OCI-LY1 (cell line): ENCODE results near the gene CILP2.
A peak's percentile ranks its signal among the peaks of the same experiment; 100 is the strongest.

Experiments used
- H2AFZ ChIP-seq: fragments of 200-600 bp; sonication (generic), shearing (Covaris generic); 2 replicates; pipeline ENCODE4 v1.6.0; 2014; ENCODE audit warnings: antibody characterized with exemption, mild to moderate bottlenecking, low read length
- H3F3A ChIP-seq: fragments of 200-600 bp; sonication (generic), shearing (Covaris generic); 2 replicates; pipeline ENCODE4 v1.6.0; 2014; ENCODE audit warnings: mild to moderate bottlenecking, antibody characterized with exemption, low read length, moderate library complexity; ENCODE audit not compliant: insufficient read depth
- H3K27ac ChIP-seq: fragments of 200-600 bp; sonication (generic); 2 replicates; pipeline ENCODE4 v1.5.1; 2014; ENCODE audit warnings: low read length, mixed run types, mild to moderate bottlenecking, low read depth; ENCODE audit not compliant: poor library complexity, severe bottlenecking
- H3K27me3 ChIP-seq: fragments of 200-600 bp; sonication (generic); 2 replicates; pipeline ENCODE4 v1.6.0; 2014; ENCODE audit warnings: antibody characterized with exemption, mild to moderate bottlenecking, low read length, moderate library complexity; ENCODE audit not compliant: insufficient read depth
- H3K36me3 ChIP-seq: fragments of 200-600 bp; sonication (generic); 2 replicates; pipeline ENCODE4 v1.6.1; 2014; ENCODE audit warnings: mild to moderate bottlenecking, antibody characterized with exemption, low read length, moderate library complexity, mixed read lengths; ENCODE audit not compliant: insufficient read depth
- H3K4me1 ChIP-seq: fragments of 200-600 bp; sonication (generic); 2 replicates; pipeline ENCODE4 v1.5.1; 2014; ENCODE audit warnings: mild to moderate bottlenecking, low read length, moderate library complexity; ENCODE audit not compliant: insufficient read depth, severe bottlenecking
- H3K4me2 ChIP-seq: fragments of 200-600 bp; sonication (generic), shearing (Covaris generic); 2 replicates; pipeline ENCODE4 v1.6.1; 2014; ENCODE audit warnings: low read length
- H3K4me3 ChIP-seq: fragments of 200-600 bp; sonication (generic); 2 replicates; pipeline ENCODE4 v1.5.1; 2014; ENCODE audit warnings: low read length, low read depth, mild to moderate bottlenecking, mixed read lengths; ENCODE audit not compliant: poor library complexity, severe bottlenecking
- H3K79me2 ChIP-seq: fragments of 200-600 bp; shearing (Covaris generic); 2 replicates; pipeline ENCODE4 v1.6.1; 2016; ENCODE audit warnings: mixed run types, low read length, mixed read lengths; ENCODE audit not compliant: insufficient read depth
- H3K9ac ChIP-seq: fragments of 200-600 bp; sonication (generic), shearing (Covaris generic); 2 replicates; pipeline ENCODE4 v1.6.1; 2014; ENCODE audit warnings: mild to moderate bottlenecking, low read length, mixed read lengths
- H3K9me2 ChIP-seq: fragments of 200-600 bp; sonication (generic), shearing (Covaris generic); 2 replicates; pipeline ENCODE4 v1.6.1; 2014; ENCODE audit warnings: low read depth, mild to moderate bottlenecking, low read length, mixed read lengths
- H3K9me3 ChIP-seq: fragments of 200-600 bp; shearing (Covaris generic); 2 replicates; pipeline ENCODE4 v1.6.1; 2014; ENCODE audit warnings: low read length, mixed read lengths
- H4K20me1 ChIP-seq: fragments of 200-600 bp; sonication (generic), shearing (Covaris generic); 2 replicates; pipeline ENCODE4 v1.6.0; 2016; ENCODE audit warnings: mild to moderate bottlenecking, low read length; ENCODE audit not compliant: insufficient read depth
- EZH2 ChIP-seq: fragments of 200-600 bp; sonication (generic), shearing (Covaris generic); IDR thresholded peaks from 2 replicates; pipeline ENCODE4 v1.8.0; 2017; ENCODE audit warnings: borderline replicate concordance, mixed run types, mild to moderate bottlenecking, antibody characterized with exemption, low read length, moderate library complexity, mixed read lengths
- TF ChIP-seq, protein P1 (sequence below): fragments of 200-600 bp; sonication (generic), shearing (Covaris generic); IDR thresholded peaks from 2 replicates; pipeline ENCODE4 v1.5.1; 2017; ENCODE audit warnings: mild to moderate bottlenecking, antibody characterized with exemption, low read length, moderate library complexity, mixed read lengths

Gene CILP2

DNA sequence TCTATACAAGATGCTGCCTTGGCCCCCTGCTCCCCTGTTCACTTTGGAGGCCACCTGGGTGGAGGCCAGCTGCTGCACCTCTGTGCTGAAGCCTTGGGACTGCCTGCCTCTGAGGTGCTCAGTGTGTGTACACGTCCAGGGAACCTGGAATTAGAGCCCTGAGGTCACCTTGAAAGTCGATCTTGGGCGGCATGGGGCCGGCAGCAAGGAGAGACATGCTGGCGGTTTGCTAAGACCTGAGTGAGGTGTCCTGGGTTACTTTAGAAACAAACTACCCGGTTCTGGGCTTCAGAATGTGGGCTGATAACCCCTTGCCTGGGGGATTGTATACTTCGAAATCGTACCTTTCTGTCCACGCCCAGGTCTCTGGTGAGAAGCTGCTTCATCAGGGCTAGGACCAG, 48.3 kb upstream of the CILP2 start:
- H3K9me2 ChIP-seq, result no peaks in the 10 kb centered on the region
- 0 out of 2 replicates have a peak, but pooled peaks cover 8% of the 10 kb centered on the region for H3F3A ChIP-seq
- H4K20me1 ChIP-seq, result no peaks in the 10 kb centered on the region
- no peak for TF ChIP-seq EZH2
- TF ChIP-seq, protein P1, sequence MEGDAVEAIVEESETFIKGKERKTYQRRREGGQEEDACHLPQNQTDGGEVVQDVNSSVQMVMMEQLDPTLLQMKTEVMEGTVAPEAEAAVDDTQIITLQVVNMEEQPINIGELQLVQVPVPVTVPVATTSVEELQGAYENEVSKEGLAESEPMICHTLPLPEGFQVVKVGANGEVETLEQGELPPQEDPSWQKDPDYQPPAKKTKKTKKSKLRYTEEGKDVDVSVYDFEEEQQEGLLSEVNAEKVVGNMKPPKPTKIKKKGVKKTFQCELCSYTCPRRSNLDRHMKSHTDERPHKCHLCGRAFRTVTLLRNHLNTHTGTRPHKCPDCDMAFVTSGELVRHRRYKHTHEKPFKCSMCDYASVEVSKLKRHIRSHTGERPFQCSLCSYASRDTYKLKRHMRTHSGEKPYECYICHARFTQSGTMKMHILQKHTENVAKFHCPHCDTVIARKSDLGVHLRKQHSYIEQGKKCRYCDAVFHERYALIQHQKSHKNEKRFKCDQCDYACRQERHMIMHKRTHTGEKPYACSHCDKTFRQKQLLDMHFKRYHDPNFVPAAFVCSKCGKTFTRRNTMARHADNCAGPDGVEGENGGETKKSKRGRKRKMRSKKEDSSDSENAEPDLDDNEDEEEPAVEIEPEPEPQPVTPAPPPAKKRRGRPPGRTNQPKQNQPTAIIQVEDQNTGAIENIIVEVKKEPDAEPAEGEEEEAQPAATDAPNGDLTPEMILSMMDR, result no peak
- no peak overlapping the region for H2AFZ ChIP-seq
- peaks cover 6% of the 10 kb centered on the region; the same call in 1 of the 2 replicates for H3K79me2 ChIP-seq
- no peaks in the 10 kb centered on the region for H3K27me3 ChIP-seq
- peak overlapping the region; percentile 98 for H3K27ac ChIP-seq
- H3K36me3 ChIP-seq, result peaks cover 42% of the 10 kb centered on the region
- peak overlapping the region; percentile 26; the same call in 1 of the 2 replicates for H3K9ac ChIP-seq
- H3K9me3 ChIP-seq, result no peaks in the 10 kb centered on the region
- H3K4me1 ChIP-seq, result peaks cover 56% of the 10 kb centered on the region
- H3K4me3 ChIP-seq, result no peak overlapping the region
- H3K4me2 ChIP-seq, result peak overlapping the region; percentile 52; the same call in 1 of the 2 replicates

DNA sequence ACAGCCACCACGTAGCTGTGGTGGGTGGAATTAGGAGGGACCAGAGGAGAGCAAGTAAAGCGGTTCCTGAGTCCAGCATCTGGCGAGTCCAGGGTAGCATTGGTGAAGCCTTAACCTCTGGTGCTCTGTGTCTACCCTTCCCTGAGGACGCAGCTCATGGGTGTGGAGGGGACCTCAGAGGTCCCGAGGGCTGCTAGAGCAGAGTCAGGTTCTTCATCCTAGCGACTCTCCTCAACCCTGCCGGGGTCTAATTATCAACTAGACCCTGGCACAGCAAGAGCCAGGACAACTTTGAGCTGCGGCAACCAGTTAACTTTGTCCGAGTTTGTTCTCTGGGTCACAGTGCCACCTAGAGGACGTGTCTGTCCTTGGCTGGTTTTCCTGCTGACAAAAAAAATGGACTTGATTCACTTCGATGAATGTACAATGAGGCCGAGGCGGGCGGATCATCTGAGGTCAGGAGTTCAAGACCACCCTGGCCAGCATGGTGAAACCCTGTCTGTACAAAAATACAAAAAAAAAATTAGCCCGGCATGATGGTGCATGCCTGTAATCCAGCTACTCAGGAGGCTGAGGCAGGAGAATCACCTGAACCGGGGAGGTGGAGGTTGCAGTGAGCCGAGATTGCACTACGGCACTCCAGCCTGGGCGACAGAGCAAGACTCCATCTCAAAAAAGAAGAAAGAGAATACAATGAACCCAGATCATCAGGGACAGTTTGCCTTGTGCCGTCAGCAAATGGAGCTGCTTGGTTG, 47.7 kb upstream of the CILP2 start:
- Histone ChIP-seq H3K36me3 (peaks cover 46% of the 10 kb centered on the region), H3K27me3 (no peaks in the 10 kb centered on the region), H3K4me3 (no peak overlapping the region), H2AFZ (no peak overlapping the region), H3K79me2 (peaks cover 6% of the 10 kb centered on the region; the same call in 1 of the 2 replicates), H3K9me3 (no peaks in the 10 kb centered on the region), H3K9me2 (no peaks in the 10 kb centered on the region), H3K4me2 (peak overlapping the region; percentile 52), H3K9ac (peak overlapping the region; percentile 26; the same call in 1 of the 2 replicates), H4K20me1 (no peaks in the 10 kb centered on the region), H3K27ac (peak overlapping the region; percentile 98), H3K4me1 (peaks cover 50% of the 10 kb centered on the region), H3F3A (0 out of 2 replicates have a peak, but pooled peaks cover 8% of the 10 kb centered on the region)
- TF ChIP-seq, protein P1, result peak; percentile 85
- TF ChIP-seq EZH2, result no peak

DNA sequence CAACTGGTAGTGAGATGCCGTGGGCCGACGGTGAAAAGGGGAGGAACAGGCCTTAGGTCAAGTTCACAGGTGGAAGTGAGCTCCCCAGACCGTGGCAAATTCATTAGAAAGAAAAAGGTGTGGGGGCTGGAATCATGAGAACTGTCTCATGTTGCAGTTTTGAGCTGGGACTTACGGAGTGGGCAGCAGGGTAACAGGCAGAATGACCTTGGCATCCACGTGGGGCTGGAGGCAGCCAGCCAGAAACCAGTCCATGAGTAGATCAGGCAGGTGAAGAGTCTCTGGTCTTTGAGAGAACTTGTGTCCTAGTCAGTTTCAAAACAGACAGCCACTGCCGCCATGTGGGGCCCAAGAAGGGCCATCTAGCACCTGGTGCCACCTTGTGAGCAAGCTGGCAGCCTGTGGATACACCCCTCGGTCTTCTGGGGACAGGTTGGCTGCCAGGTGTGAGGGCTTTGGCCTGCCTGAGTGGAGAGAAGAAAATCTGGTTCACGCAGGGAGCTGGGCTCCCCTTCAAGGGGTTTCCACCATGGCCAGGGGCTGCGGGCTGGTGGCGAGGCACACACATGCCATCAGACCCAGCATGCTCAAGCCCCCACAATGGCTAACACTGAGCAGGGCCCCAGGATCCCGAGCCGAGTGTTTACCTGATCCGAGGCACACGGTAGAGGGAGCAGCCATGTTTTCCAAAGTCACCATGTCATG, 46.6 kb upstream of the CILP2 start:
- no peak overlapping the region for H3K4me2 ChIP-seq
- peaks cover 39% of the 10 kb centered on the region for H3K4me1 ChIP-seq
- H2AFZ ChIP-seq, result no peak overlapping the region
- peaks cover 57% of the 10 kb centered on the region for H3K36me3 ChIP-seq
- no peaks in the 10 kb centered on the region for H3K9me2 ChIP-seq
- no peaks in the 10 kb centered on the region for H3K27me3 ChIP-seq
- H3K79me2 ChIP-seq, result peaks cover 6% of the 10 kb centered on the region; the same call in 1 of the 2 replicates
- no peak overlapping the region for H3K9ac ChIP-seq
- no peak overlapping the region for H3K4me3 ChIP-seq
- H4K20me1 ChIP-seq, result no peaks in the 10 kb centered on the region
- no peak for TF ChIP-seq EZH2
- TF ChIP-seq, protein P1, result no peak
- H3F3A ChIP-seq, result 0 out of 2 replicates have a peak, but pooled peaks cover 8% of the 10 kb centered on the region
- no peak overlapping the region for H3K27ac ChIP-seq
- no peaks in the 10 kb centered on the region for H3K9me3 ChIP-seq
